Head of caudate nucleus (tissue), 42 donors: Measurements from ENCODE around the gene HMGCS2.
"Not testable (repeated sequence)": the region's sequence is repeated elsewhere in the genome, so short reads cannot be mapped to it uniquely, and the experiment has no call there.

Source experiments
- DNase-seq, 42 donors: peaks; one replicate each; pipeline versions ENCODE4 v3.0.0 to v3.0.0-alpha.2; 2020 to 2021; ENCODE audit warnings: mixed read lengths in 7 of 42
- intact Hi-C: fragments of 100-400 bp; cut with DNase I; formaldehyde crosslinking; loops from one replicate; pipeline ENCODE4 v1.15.0; 2022

HMGCS2 gene

GRCh38 chr1:119794230-119794875 is 25.6 kb upstream of the HMGCS2 start:
- no peak for DNase-seq
- intact Hi-C loops, result no loop called here

GRCh38 chr1:119791377-119791776 is 22.7 kb upstream of the HMGCS2 start:
- no peak for DNase-seq
- intact Hi-C loops, result no loop called here

- intact Hi-C loops, result no loop called here
These were observed 21.9 kb upstream of the HMGCS2 start for GRCh38 chr1:119790451-119791198.

DNA sequence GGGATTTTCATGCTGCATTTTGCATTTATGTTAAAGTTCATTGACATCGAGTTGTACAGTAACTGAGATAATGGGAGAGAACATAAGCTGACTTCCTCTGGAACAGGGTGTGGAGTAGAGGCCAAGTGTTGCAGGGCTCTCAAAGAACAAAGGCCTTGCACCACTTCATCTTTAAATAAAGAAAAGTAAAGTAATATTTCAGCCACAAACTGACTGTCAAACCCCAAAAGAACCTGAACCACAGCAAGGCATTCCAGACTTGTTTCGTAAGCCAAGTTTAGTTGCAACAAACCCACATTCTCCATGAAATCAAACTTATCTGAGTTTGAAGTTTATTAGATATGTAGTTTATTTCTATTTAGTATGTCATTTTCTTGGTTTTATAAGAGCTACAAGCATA is 19.1 kb upstream of the HMGCS2 start:
- peak in 1 of 42 donors; percentile 1 for DNase-seq
- intact Hi-C loops, result no loop called here

More at GRCh38 chr1:119790451-119791198, 21.9 kb upstream of the HMGCS2 start:
- DNase-seq, result no peak

- intact Hi-C loops, result not testable (repeated sequence)
- peak in 1 of 42 donors; percentile 27 for DNase-seq
These were observed 17.9 kb upstream of the HMGCS2 start for GRCh38 chr1:119786473-119787050.

DNA sequence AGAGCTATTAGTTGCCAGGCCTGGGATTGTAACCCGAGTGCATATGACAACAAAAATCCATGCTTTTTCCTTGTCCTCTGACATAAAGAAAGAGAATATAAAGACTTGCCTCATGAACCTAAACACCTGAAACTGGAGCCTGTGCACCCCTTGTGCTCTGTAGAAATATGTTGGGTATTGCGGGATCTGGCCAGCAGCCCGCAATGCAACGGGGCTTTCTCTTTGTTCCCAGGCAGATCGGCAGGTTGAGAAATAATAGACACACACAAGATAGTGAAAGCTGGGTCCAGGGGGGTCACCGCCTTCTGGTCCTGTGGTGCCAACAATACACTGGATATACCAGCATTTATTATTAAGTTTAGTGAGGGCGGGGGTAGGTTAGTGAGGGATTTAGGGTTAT is 17.3 kb upstream of the HMGCS2 start:
- intact Hi-C loops, result not testable (repeated sequence)
- peak in 1 of 42 donors; percentile 25 for DNase-seq

DNA sequence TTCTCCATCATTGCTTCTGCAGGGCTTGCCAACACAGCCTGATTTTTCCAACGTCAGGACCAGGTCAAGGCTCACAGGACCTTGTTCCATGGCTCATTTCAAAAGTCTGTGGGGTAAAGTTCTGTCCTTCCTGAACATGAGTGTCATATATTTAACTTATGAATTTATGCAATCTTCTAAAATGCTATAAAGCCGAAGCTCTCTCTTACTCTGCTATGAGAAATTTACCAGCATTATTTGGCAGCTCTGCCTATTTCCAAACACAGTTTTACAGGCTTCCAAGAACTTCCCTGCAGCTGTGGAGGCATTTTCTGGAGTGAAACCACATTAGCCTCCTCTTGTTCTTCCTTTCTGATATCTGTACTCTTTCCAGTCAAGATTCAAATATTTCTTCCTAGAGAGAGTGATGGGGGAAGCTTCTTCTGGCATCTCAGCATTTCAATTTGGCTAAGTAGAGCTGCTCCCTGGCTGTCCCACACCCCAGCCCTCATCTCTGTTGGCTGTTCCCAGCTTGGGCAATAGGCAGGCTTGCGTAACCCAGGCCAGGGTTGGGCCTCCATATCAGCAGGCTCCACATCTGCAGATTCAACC is 15.6 kb upstream of the HMGCS2 start:
- intact Hi-C loops, result no loop called here
- peak in 1 of 42 donors; percentile 24 for DNase-seq

GRCh38 chr1:119783354-119784185 is 14.9 kb upstream of the HMGCS2 start:
- peak in 1 of 42 donors; percentile 25 for DNase-seq
- intact Hi-C loops, result no loop called here

- intact Hi-C loops, result no loop called here
These were observed 14.1 kb upstream of the HMGCS2 start for GRCh38 chr1:119782631-119783325.

GRCh38 chr1:119781434-119782210 is 12.9 kb upstream of the HMGCS2 start:
- peak in 1 of 42 donors; percentile 22 for DNase-seq
- intact Hi-C loops, result no loop called here

More at GRCh38 chr1:119782631-119783325, 14.1 kb upstream of the HMGCS2 start:
- peak in 1 of 42 donors; percentile 17 for DNase-seq

DNA sequence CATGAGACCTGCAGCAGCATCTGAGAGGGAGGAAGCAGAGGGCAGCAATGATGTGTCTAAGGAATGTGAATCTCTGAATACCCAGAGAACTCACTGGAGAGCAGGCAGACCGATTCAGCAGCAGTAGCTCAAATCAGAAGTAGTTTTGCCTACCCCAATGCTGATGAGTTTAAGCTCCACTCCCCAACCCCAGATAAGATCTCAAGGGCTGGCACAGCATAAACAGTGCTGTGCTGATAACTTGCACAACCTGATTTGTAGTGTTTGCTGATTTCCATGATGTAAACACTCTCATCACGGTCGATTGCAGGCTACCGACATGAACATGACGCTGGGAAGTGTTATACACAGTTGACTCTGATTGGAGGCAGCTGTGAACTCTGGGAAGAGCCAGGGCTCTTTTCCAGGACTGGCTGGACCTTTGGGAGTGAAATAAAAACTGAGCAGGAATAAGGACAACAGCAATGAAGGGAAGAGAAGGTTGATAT is 11.2 kb upstream of the HMGCS2 start:
- peak in 1 of 42 donors; percentile 30 for DNase-seq
- intact Hi-C loops, result no loop called here

GRCh38 chr1:119778886-119779560 is 10.3 kb upstream of the HMGCS2 start:
- intact Hi-C loops, result no loop called here
- DNase-seq, result peak in 1 of 42 donors; percentile 32

DNA sequence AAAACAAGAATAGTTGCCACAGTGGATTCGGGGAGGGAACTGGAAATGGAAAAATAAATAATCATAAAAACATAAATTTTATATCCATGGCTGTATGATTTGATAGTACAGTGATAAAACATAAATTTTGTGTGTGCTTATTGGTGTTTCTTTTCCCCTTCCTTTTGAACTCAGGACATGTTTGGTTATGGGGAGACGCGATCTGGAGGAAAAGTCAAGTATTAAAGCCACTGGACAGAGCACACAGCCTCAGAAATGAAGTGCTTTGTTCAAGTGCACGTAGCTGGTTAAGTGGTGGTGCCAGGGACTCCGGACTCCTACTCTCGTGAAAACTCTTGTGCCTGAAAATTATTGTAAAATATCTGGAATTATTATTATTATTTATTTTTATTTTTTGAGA is 9.7 kb upstream of the HMGCS2 start:
- intact Hi-C loops, result no loop called here

GRCh38 chr1:119774746-119775490 is 6.2 kb upstream of the HMGCS2 start:
- peak in 1 of 42 donors; percentile 3 for DNase-seq
- intact Hi-C loops, result no loop called here

More for the DNA sequence above, 9.7 kb upstream of the HMGCS2 start:
- peak in 1 of 42 donors; percentile 27 for DNase-seq

DNA sequence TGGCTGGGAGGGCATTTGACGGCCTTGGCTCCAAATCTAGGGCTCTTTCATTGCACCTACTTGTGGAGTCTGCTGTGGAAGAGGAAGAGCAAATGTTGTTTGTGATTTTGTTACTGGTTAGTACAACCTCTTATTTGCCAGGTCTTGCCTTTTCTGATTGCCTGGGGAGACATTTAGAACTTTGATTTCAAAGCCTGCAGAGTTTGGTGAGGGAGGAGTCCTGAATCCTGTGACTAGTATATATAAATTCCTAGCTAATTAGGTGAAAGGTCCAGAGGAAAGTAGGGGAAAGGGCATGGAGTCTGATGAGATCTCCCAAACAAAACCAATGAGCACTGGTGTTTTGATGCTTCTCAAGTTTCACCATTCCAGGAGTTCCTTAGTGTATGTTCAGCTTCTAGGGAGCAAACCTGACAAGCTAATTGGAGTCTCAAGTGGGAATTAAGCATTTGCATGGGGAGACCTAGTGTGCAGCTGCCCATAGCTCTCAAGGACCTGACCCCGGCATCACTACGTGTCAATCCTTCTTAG is 5.1 kb upstream of the HMGCS2 start:
- peak in 1 of 42 donors; percentile 8 for DNase-seq
- intact Hi-C loops, result no loop called here

GRCh38 chr1:119772298-119772697 is 3.6 kb upstream of the HMGCS2 start:
- intact Hi-C loops, result no loop called here
- no peak for DNase-seq
